Right lobe of liver (tissue), 4 donors: ENCODE results near the gene ABCC1.

Experiments used
- CTCF ChIP-seq, 4 donors: fragments of 200-600 bp in 3 of 4; fragments of 450-650 bp in 1 of 4; IDR thresholded peaks; one replicate each; pipeline versions ENCODE4 v1.5.1 to v1.8.0; 2016 to 2022; ENCODE audit warnings: antibody characterized with exemption in 4 of 4, mild to moderate bottlenecking in 2 of 4
- POLR2A ChIP-seq: fragments of 450-650 bp; IDR thresholded peaks from one replicate; pipeline ENCODE4 v1.6.1; 2017; ENCODE audit warnings: antibody characterized with exemption, mild to moderate bottlenecking
- donor health status: DM: no; HTN: no; CAD: no.
- donor health status: DM: no; HTN: no; CAD: no.
- donor health status: DM: no; HTN: yes; CAD: no.

GRCh38 chr16:16017812-16018211, 68.4 kb downstream of the ABCC1 start:
- TF ChIP-seq POLR2A (no peak), CTCF (IDR thresholded peaks at IDR 0.05) (no peak)
